Measurements from ENCODE around the gene METAP1. TPM values are rescaled to one million over a fixed set of nuclear protein-coding genes. Genes with fewer than 3 reads are reported as not detected.

METAP1 gene
- total and polyA plus RNA-seq, 4 donors, result 9.5 to 16.9 (median 13.4) TPM

GRCh38 chr4:99074816-99075215 is 79.3 kb downstream of the METAP1 start:
- Histone ChIP-seq H3K4me3 (ENCODE audit: low read depth in 1 of 3, low read length in 3 of 3) (no peak overlapping the region), H3K27ac (ENCODE audit: low read depth in 1 of 2, low read length in 2 of 2) (no peak overlapping the region), H3K9me3 (ENCODE audit: control insufficient read depth in 4 of 4, low read length in 3 of 4) (no peaks in the 10 kb centered on the region), H3K36me3 (ENCODE audit: control insufficient read depth in 4 of 4, insufficient read depth in 3 of 4, low read depth in 1 of 4, low read length in 3 of 4) (peaks cover 7 to 58% (median 43%) of the 10 kb centered on the region in 4 donors), H3K9ac (ENCODE audit: low read depth in 1 of 2, low read length in 2 of 2) (no peak overlapping the region), H3K4me1 (ENCODE audit: control insufficient read depth in 4 of 4, insufficient read depth in 4 of 4, low read length in 3 of 4) (peaks cover 0 to 12% (median 6%) of the 10 kb centered on the region in 4 donors), H3K27me3 (ENCODE audit: control insufficient read depth in 4 of 4, insufficient read depth in 4 of 4, low read length in 3 of 4) (no peaks in the 10 kb centered on the region)
- 92% methylated on average over 7 of the region's 7 CpGs for WGBS
- no peak for DNase-seq (ENCODE audit: low spot score)
- TF ChIP-seq TAF1 (conservative IDR thresholded peaks at IDR 0.05) (no peak), EGR1 (IDR thresholded peaks at IDR 0.05; ENCODE audit: low read depth in 2 of 2) (no peak), HNF4A (conservative IDR thresholded peaks at IDR 0.05) (no peak), RXRA (IDR thresholded peaks at IDR 0.05) (no peak), FOXA2 (IDR thresholded peaks at IDR 0.05) (no peak), FOXA1 (IDR thresholded peaks at IDR 0.05) (no peak), RAD21 (IDR thresholded peaks at IDR 0.05) (no peak), REST (IDR thresholded peaks at IDR 0.05) (no peak), JUND (IDR thresholded peaks at IDR 0.05) (no peak), GABPA (IDR thresholded peaks at IDR 0.05 in 1 of 2, conservative IDR thresholded peaks at IDR 0.05 in 1 of 2) (no peak), CTCF (IDR thresholded peaks at IDR 0.05; ENCODE audit: low read depth, low read length, missing input control) (no peak), NR2F2 (IDR thresholded peaks at IDR 0.05) (no peak), SP1 (IDR thresholded peaks at IDR 0.05) (no peak), ATF3 (IDR thresholded peaks at IDR 0.05) (no peak), YY1 (IDR thresholded peaks at IDR 0.05) (no peak), HNF4G (IDR thresholded peaks at IDR 0.05) (no peak)
- TF ChIP-seq, protein P1, sequence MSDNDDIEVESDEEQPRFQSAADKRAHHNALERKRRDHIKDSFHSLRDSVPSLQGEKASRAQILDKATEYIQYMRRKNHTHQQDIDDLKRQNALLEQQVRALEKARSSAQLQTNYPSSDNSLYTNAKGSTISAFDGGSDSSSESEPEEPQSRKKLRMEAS (IDR thresholded peaks at IDR 0.05), result no peak
- TF ChIP-seq, protein P2, sequence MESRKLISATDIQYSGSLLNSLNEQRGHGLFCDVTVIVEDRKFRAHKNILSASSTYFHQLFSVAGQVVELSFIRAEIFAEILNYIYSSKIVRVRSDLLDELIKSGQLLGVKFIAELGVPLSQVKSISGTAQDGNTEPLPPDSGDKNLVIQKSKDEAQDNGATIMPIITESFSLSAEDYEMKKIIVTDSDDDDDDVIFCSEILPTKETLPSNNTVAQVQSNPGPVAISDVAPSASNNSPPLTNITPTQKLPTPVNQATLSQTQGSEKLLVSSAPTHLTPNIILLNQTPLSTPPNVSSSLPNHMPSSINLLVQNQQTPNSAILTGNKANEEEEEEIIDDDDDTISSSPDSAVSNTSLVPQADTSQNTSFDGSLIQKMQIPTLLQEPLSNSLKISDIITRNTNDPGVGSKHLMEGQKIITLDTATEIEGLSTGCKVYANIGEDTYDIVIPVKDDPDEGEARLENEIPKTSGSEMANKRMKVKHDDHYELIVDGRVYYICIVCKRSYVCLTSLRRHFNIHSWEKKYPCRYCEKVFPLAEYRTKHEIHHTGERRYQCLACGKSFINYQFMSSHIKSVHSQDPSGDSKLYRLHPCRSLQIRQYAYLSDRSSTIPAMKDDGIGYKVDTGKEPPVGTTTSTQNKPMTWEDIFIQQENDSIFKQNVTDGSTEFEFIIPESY (IDR thresholded peaks at IDR 0.05), result no peak

Measured in liver (tissue), 9 donors.